GM20431 (cell line): Measurements from ENCODE around the gene TTC39C.
"Not testable (repeated sequence)": the region's sequence is repeated elsewhere in the genome, so short reads cannot be mapped to it uniquely, and the experiment has no call there.

Experiments
- in situ Hi-C: fragments of 300-500 bp; cut with MseI, MboI; formaldehyde crosslinking; loops from one replicate; pipeline ENCODE4 v1.15.0; 2020; ENCODE audit warnings: low sequenced_read_pairs; ENCODE audit not compliant: unreplicated experiment

TTC39C gene

GRCh38 chr18:24074757-24075156 is 60.2 kb downstream of the TTC39C start:
- in situ Hi-C loops, result not testable (repeated sequence)

- in situ Hi-C loops, result no loop called here
Observed at GRCh38 chr18:24075767-24076597, 61.4 kb downstream of the TTC39C start.

- in situ Hi-C loops, result no loop called here
Observed at GRCh38 chr18:24076950-24077349, 62.4 kb downstream of the TTC39C start.

- in situ Hi-C loops, result no loop called here
Observed at GRCh38 chr18:24078391-24078790, 63.8 kb downstream of the TTC39C start.

- in situ Hi-C loops, result no loop called here
Observed at GRCh38 chr18:24080861-24081260, 66.3 kb downstream of the TTC39C start.

GRCh38 chr18:24083550-24083949 is 69.0 kb downstream of the TTC39C start:
- in situ Hi-C loops, result no loop called here

GRCh38 chr18:24086082-24086481 is 71.5 kb downstream of the TTC39C start:
- in situ Hi-C loops, result no loop called here

- in situ Hi-C loops, result no loop called here
Observed at GRCh38 chr18:24089076-24089475, 74.5 kb downstream of the TTC39C start.

GRCh38 chr18:24089515-24090337 is 75.2 kb downstream of the TTC39C start:
- in situ Hi-C loops, result no loop called here

- in situ Hi-C loops, result no loop called here
Observed at GRCh38 chr18:24090876-24091275, 76.3 kb downstream of the TTC39C start.

GRCh38 chr18:24094561-24094960 is 80.0 kb downstream of the TTC39C start:
- in situ Hi-C loops, result no loop called here

GRCh38 chr18:24095976-24096375 is 81.4 kb downstream of the TTC39C start:
- in situ Hi-C loops, result no loop called here

GRCh38 chr18:24103320-24104021 is 88.9 kb downstream of the TTC39C start:
- in situ Hi-C loops, result loop anchor here (25.0 kb wide), 1 partner anchor 191 kb away; no protein-coding TSS in a partner anchor

GRCh38 chr18:24104486-24104885 is 89.9 kb downstream of the TTC39C start:
- in situ Hi-C loops, result loop anchor here (25.0 kb wide), 1 partner anchor 192 kb away; no protein-coding TSS in a partner anchor

GRCh38 chr18:24108641-24109040 is 94.1 kb downstream of the TTC39C start:
- in situ Hi-C loops, result loop anchor here (25.0 kb wide), 1 partner anchor 196 kb away; no protein-coding TSS in a partner anchor

GRCh38 chr18:24111936-24112335 is 97.4 kb downstream of the TTC39C start:
- in situ Hi-C loops, result loop anchor here (25.0 kb wide), 1 partner anchor 200 kb away; no protein-coding TSS in a partner anchor

GRCh38 chr18:24112464-24112863 is 97.9 kb downstream of the TTC39C start:
- in situ Hi-C loops, result loop anchor here (25.0 kb wide), 1 partner anchor 200 kb away; no protein-coding TSS in a partner anchor

GRCh38 chr18:24112874-24113615 is 98.5 kb downstream of the TTC39C start:
- in situ Hi-C loops, result loop anchor here (25.0 kb wide), 1 partner anchor 201 kb away; no protein-coding TSS in a partner anchor

GRCh38 chr18:24114924-24115549 is 100.5 kb downstream of the TTC39C start:
- in situ Hi-C loops, result loop anchor here (25.0 kb wide), 1 partner anchor 203 kb away; no protein-coding TSS in a partner anchor
